Measurements from ENCODE around the gene TM9SF2. TPM values are rescaled to one million over a fixed set of nuclear protein-coding genes. Genes with fewer than 3 reads are reported as not detected.

TM9SF2 gene
- total RNA-seq, 1 experiment from 2014 or later = 154 TPM

- no peak for DNase-seq
- Histone ChIP-seq H3K9me3 (no peaks in the 10 kb centered on the region), H3K27me3 (replicated peaks; ENCODE audit: control insufficient read depth, insufficient read depth, low read length) (no peaks in the 10 kb centered on the region), H3K4me1 (no peaks in the 10 kb centered on the region), H3K36me3 (ENCODE audit: control insufficient read depth, insufficient read depth, low read length) (no peaks in the 10 kb centered on the region), H3K4me3 (ENCODE audit: low read depth, low read length) (no peak overlapping the region)
- H3K36me3 Mint-ChIP-seq (ENCODE audit: insufficient read depth, unreplicated experiment) = no peaks in the 10 kb centered on the region
- ChIA-PET POLR2A (interaction anchor here (0.5 to 0.7 kb wide), 2 partner anchors 31 to 1076 kb away, joined by 3 to 5 read pairs; no protein-coding TSS in a partner anchor), CTCF (no interaction called here)
- BruUV-seq (replicated peaks) = no TSS peak
- H3K9me3 Mint-ChIP-seq (ENCODE audit: unreplicated experiment) = no peaks in the 10 kb centered on the region
- H3K27ac Mint-ChIP-seq (ENCODE audit: unreplicated experiment) = no peak overlapping the region
- TF ChIP-seq CTCF (IDR thresholded peaks at IDR 0.05; ENCODE audit: insufficient read depth in 1 of 2, low read depth in 1 of 2, low read length in 1 of 2, severe bottlenecking in 1 of 2, unreplicated experiment in 1 of 2) = no peak
- H3K4me3 Mint-ChIP-seq (ENCODE audit: unreplicated experiment) = no peak overlapping the region
- intact Hi-C loops (cut with micrococcal nuclease; ENCODE audit: unreplicated experiment) = no loop called here
- peaks cover 6% of the 10 kb centered on the region for H3K27me3 Mint-ChIP-seq (ENCODE audit: insufficient read depth, unreplicated experiment)
- H3K4me1 Mint-ChIP-seq (ENCODE audit: low read depth, unreplicated experiment) = no peaks in the 10 kb centered on the region
These were observed 33.5 kb upstream of the TM9SF2 start for GRCh38 chr13:99467764-99468163.

- Histone ChIP-seq H3K36me3 (ENCODE audit: control insufficient read depth, insufficient read depth, low read length) (no peaks in the 10 kb centered on the region), H3K27me3 (replicated peaks; ENCODE audit: control insufficient read depth, insufficient read depth, low read length) (no peaks in the 10 kb centered on the region), H3K9me3 (no peaks in the 10 kb centered on the region), H3K4me3 (ENCODE audit: low read depth, low read length) (no peak overlapping the region), H3K4me1 (no peaks in the 10 kb centered on the region)
- DNase-seq = no peak
- Mint-ChIP-seq H3K4me1 (ENCODE audit: low read depth, unreplicated experiment) (no peaks in the 10 kb centered on the region), H3K27ac (ENCODE audit: unreplicated experiment) (no peak overlapping the region), H3K36me3 (ENCODE audit: insufficient read depth, unreplicated experiment) (no peaks in the 10 kb centered on the region), H3K4me3 (ENCODE audit: unreplicated experiment) (no peak overlapping the region), H3K27me3 (ENCODE audit: insufficient read depth, unreplicated experiment) (peaks cover 6% of the 10 kb centered on the region), H3K9me3 (ENCODE audit: unreplicated experiment) (no peaks in the 10 kb centered on the region)
- BruUV-seq (replicated peaks) = no TSS peak
- POLR2A ChIA-PET = no interaction called here
- intact Hi-C loops (cut with micrococcal nuclease; ENCODE audit: unreplicated experiment) = no loop called here
- no peak for TF ChIP-seq CTCF (IDR thresholded peaks at IDR 0.05; ENCODE audit: insufficient read depth in 1 of 2, low read depth in 1 of 2, low read length in 1 of 2, severe bottlenecking in 1 of 2, unreplicated experiment in 1 of 2)
- CTCF ChIA-PET = no interaction called here
These were observed 32.2 kb upstream of the TM9SF2 start for GRCh38 chr13:99469041-99469440.

- no peaks in the 10 kb centered on the region for H3K36me3 Mint-ChIP-seq (ENCODE audit: insufficient read depth, unreplicated experiment)
- BruUV-seq (replicated peaks) = no TSS peak
- H3K27ac Mint-ChIP-seq (ENCODE audit: unreplicated experiment) = no peak overlapping the region
- no peak for DNase-seq
- POLR2A ChIA-PET = no interaction called here
- Histone ChIP-seq H3K9me3 (no peaks in the 10 kb centered on the region), H3K36me3 (ENCODE audit: control insufficient read depth, insufficient read depth, low read length) (no peaks in the 10 kb centered on the region), H3K4me1 (no peaks in the 10 kb centered on the region), H3K27me3 (replicated peaks; ENCODE audit: control insufficient read depth, insufficient read depth, low read length) (no peaks in the 10 kb centered on the region), H3K4me3 (ENCODE audit: low read depth, low read length) (no peak overlapping the region)
- no peaks in the 10 kb centered on the region for H3K4me1 Mint-ChIP-seq (ENCODE audit: low read depth, unreplicated experiment)
- H3K27me3 Mint-ChIP-seq (ENCODE audit: insufficient read depth, unreplicated experiment) = peaks cover 6% of the 10 kb centered on the region
- H3K9me3 Mint-ChIP-seq (ENCODE audit: unreplicated experiment) = no peaks in the 10 kb centered on the region
- intact Hi-C loops (cut with micrococcal nuclease; ENCODE audit: unreplicated experiment) = no loop called here
- no peak overlapping the region for H3K4me3 Mint-ChIP-seq (ENCODE audit: unreplicated experiment)
- CTCF ChIA-PET = interaction anchor here (0.6 kb wide), 1 partner anchor 36 kb away, joined by 7 read pairs; no protein-coding TSS in a partner anchor
- no peak for TF ChIP-seq CTCF (IDR thresholded peaks at IDR 0.05; ENCODE audit: insufficient read depth in 1 of 2, low read depth in 1 of 2, low read length in 1 of 2, severe bottlenecking in 1 of 2, unreplicated experiment in 1 of 2)
These were observed 31.2 kb upstream of the TM9SF2 start for GRCh38 chr13:99470027-99470426.

Data from Caco-2 (cell line).